ENCODE data around the gene MYL5. TPM values are rescaled to one million over a fixed set of nuclear protein-coding genes. Genes with fewer than 3 reads are reported as not detected.

MYL5 gene
- polyA plus RNA-seq, 1 donor from 2014 or later: 15.1 TPM

DNA sequence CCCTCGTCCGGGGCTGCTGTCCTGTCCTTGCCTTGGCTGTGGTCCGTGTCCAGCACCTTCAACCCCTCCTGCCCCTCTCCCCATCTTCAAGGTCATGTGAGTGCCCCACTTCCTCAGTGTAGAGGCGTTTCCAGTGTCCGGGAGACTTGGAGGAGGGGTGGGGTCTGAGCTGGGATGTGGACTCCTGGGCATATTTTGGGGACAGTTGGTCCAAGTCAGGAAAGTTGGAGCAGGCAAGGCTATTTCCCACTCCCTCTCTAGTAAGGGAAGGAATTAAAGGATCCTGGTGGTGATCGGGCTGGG is 34.2 kb downstream of the MYL5 start:
- H3K4me3 ChIP-seq (ENCODE audit: low read length): peak overlapping the region; percentile 80
- H3K4me2 ChIP-seq (ENCODE audit: low read length): peak overlapping the region; percentile 51
- H2AFZ ChIP-seq (ENCODE audit: low read depth, low read length): no peak overlapping the region
- no peaks in the 10 kb centered on the region for H3K9me3 ChIP-seq (ENCODE audit: low read length)
- no peak overlapping the region for H3K27ac ChIP-seq (ENCODE audit: low read length)
- H3K36me3 ChIP-seq (ENCODE audit: insufficient read depth, low read length): no peaks in the 10 kb centered on the region
- peaks cover 68% of the 10 kb centered on the region for H3K79me2 ChIP-seq (replicated peaks; ENCODE audit: insufficient read depth, low read length)
- peaks cover 20% of the 10 kb centered on the region for H4K20me1 ChIP-seq (ENCODE audit: insufficient read depth)
- no peak overlapping the region for H3K9ac ChIP-seq (ENCODE audit: low read length)
- no peaks in the 10 kb centered on the region for H3K27me3 ChIP-seq (ENCODE audit: insufficient read depth, low read depth, low read length)
- TF ChIP-seq EP300 (conservative IDR thresholded peaks at IDR 0.05; ENCODE audit: poor library complexity, severe bottlenecking) (no peak), TAF1 (IDR thresholded peaks at IDR 0.05; ENCODE audit: low read depth) (no peak), POLR2AphosphoS5 (IDR thresholded peaks at IDR 0.05) (no peak), RAD21 (conservative IDR thresholded peaks at IDR 0.05) (no peak), SMC3 (conservative IDR thresholded peaks at IDR 0.05; ENCODE audit: poor library complexity) (no peak), MXI1 (conservative IDR thresholded peaks at IDR 0.05; ENCODE audit: poor library complexity, severe bottlenecking) (no peak), CTCF (IDR thresholded peaks at IDR 0.05; ENCODE audit: poor library complexity, severe bottlenecking) (no peak), EZH2 (IDR thresholded peaks at IDR 0.05; ENCODE audit: borderline replicate concordance, insufficient read depth, low read length, poor library complexity, severe bottlenecking) (no peak)
- TF ChIP-seq, protein P1, sequence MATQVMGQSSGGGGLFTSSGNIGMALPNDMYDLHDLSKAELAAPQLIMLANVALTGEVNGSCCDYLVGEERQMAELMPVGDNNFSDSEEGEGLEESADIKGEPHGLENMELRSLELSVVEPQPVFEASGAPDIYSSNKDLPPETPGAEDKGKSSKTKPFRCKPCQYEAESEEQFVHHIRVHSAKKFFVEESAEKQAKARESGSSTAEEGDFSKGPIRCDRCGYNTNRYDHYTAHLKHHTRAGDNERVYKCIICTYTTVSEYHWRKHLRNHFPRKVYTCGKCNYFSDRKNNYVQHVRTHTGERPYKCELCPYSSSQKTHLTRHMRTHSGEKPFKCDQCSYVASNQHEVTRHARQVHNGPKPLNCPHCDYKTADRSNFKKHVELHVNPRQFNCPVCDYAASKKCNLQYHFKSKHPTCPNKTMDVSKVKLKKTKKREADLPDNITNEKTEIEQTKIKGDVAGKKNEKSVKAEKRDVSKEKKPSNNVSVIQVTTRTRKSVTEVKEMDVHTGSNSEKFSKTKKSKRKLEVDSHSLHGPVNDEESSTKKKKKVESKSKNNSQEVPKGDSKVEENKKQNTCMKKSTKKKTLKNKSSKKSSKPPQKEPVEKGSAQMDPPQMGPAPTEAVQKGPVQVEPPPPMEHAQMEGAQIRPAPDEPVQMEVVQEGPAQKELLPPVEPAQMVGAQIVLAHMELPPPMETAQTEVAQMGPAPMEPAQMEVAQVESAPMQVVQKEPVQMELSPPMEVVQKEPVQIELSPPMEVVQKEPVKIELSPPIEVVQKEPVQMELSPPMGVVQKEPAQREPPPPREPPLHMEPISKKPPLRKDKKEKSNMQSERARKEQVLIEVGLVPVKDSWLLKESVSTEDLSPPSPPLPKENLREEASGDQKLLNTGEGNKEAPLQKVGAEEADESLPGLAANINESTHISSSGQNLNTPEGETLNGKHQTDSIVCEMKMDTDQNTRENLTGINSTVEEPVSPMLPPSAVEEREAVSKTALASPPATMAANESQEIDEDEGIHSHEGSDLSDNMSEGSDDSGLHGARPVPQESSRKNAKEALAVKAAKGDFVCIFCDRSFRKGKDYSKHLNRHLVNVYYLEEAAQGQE (IDR thresholded peaks at IDR 0.05; ENCODE audit: borderline replicate concordance): no peak
- peaks cover 6% of the 10 kb centered on the region for H3F3A ChIP-seq (ENCODE audit: insufficient read depth, low read length, poor library complexity, severe bottlenecking)
- no peaks in the 10 kb centered on the region for H3K9me2 ChIP-seq (ENCODE audit: insufficient read depth, low read length)

DNA sequence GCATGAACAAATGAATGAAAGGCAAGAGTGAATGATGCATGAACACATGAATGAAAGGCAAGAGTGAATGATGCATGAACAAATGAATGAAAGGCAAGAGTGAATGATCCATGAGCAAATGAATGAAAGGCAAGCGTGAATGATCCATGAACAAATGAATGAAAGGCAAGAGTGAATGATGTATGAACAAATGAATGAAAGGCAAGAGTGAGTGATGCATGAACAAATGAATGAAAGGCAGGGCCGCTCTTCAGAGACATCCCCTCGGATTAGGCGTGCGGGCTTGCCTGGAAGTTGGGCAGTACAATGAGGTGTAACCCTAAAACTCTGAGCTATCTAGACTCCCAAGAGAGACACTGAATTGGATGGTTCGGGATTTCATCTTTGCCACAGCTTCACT is 35.0 kb downstream of the MYL5 start:
- H4K20me1 ChIP-seq (ENCODE audit: insufficient read depth): peaks cover 27% of the 10 kb centered on the region
- H3F3A ChIP-seq (ENCODE audit: insufficient read depth, low read length, poor library complexity, severe bottlenecking): peaks cover 6% of the 10 kb centered on the region
- H3K4me3 ChIP-seq (ENCODE audit: low read length): peak overlapping the region; percentile 80
- peak overlapping the region; percentile 51 for H3K4me2 ChIP-seq (ENCODE audit: low read length)
- no peaks in the 10 kb centered on the region for H3K9me3 ChIP-seq (ENCODE audit: low read length)
- H3K36me3 ChIP-seq (ENCODE audit: insufficient read depth, low read length): no peaks in the 10 kb centered on the region
- H3K27me3 ChIP-seq (ENCODE audit: insufficient read depth, low read depth, low read length): no peaks in the 10 kb centered on the region
- peaks cover 75% of the 10 kb centered on the region for H3K79me2 ChIP-seq (replicated peaks; ENCODE audit: insufficient read depth, low read length)
- H2AFZ ChIP-seq (ENCODE audit: low read depth, low read length): no peak overlapping the region
- H3K9ac ChIP-seq (ENCODE audit: low read length): no peak overlapping the region
- no peak overlapping the region for H3K27ac ChIP-seq (ENCODE audit: low read length)
- TF ChIP-seq POLR2AphosphoS5 (IDR thresholded peaks at IDR 0.05): no peak
- TF ChIP-seq MXI1 (conservative IDR thresholded peaks at IDR 0.05; ENCODE audit: poor library complexity, severe bottlenecking): no peak
- no peak for TF ChIP-seq SMC3 (conservative IDR thresholded peaks at IDR 0.05; ENCODE audit: poor library complexity)
- no peak for TF ChIP-seq CTCF (IDR thresholded peaks at IDR 0.05; ENCODE audit: poor library complexity, severe bottlenecking)
- TF ChIP-seq RAD21 (conservative IDR thresholded peaks at IDR 0.05): no peak
- TF ChIP-seq EZH2 (IDR thresholded peaks at IDR 0.05; ENCODE audit: borderline replicate concordance, insufficient read depth, low read length, poor library complexity, severe bottlenecking): no peak
- TF ChIP-seq EP300 (conservative IDR thresholded peaks at IDR 0.05; ENCODE audit: poor library complexity, severe bottlenecking): no peak
- no peak for TF ChIP-seq TAF1 (IDR thresholded peaks at IDR 0.05; ENCODE audit: low read depth)
- no peaks in the 10 kb centered on the region for H3K9me2 ChIP-seq (ENCODE audit: insufficient read depth, low read length)

Measured in neural cell (in vitro differentiated cells).